Mucosa of descending colon (tissue), 3 donors: ENCODE results near the gene KAT6B. TPM values are rescaled to one million over a fixed set of nuclear protein-coding genes. Genes with fewer than 3 reads are reported as not detected.

Experiments
- ATAC-seq: fragments of 200-7000 bp; cut with Tn5 transposase; one replicate; pipeline ENCODE4 v1.9.1; 2020; ENCODE audit warnings: mild to moderate bottlenecking, moderate library complexity
- DNase-seq, 3 donors: peaks; one replicate each; pipeline ENCODE4 v3.0.0-alpha.2; 2020
- H3K36me3 ChIP-seq: fragments of 200-600 bp; one replicate; pipeline ENCODE4 v1.8.0; 2021; ENCODE audit warnings: low read depth, mild to moderate bottlenecking
- H3K4me1 ChIP-seq: fragments of 200-600 bp; one replicate; pipeline ENCODE4 v1.8.0; 2021; ENCODE audit warnings: low read depth, mild to moderate bottlenecking
- H3K4me3 ChIP-seq: fragments of 200-600 bp; one replicate; pipeline ENCODE4 v1.8.0; 2021; ENCODE audit warnings: mild to moderate bottlenecking
- H3K9me3 ChIP-seq: fragments of 200-600 bp; one replicate; pipeline ENCODE4 v1.8.0; 2021; ENCODE audit warnings: mild to moderate bottlenecking
- intact Hi-C, 2 donors: fragments of 100-400 bp; cut with DNase I in 1 of 2; cut with micrococcal nuclease in 1 of 2; formaldehyde crosslinking; loops; one replicate each; pipeline versions ENCODE4 v1.11.0 to v1.11.1; 2022; cut with DNase I, micrococcal nuclease
- total RNA-seq, 3 donors: library from RNA; stranded (reverse); fragmentation: NEBNext Ultra II Directional in 2 of 3; extraction: Animal tissue kit (Norgen Biotek cat#: 25700) in 2 of 3; gene quantifications; one replicate each; pipeline versions ENCODE4 v1.2.1 to v1.2.4, GENCODE V29; 2021 to 2023
- TF ChIP-seq, protein P1 (sequence below): fragments of 200-600 bp; IDR thresholded peaks from one replicate; pipeline ENCODE4 v1.8.0; 2022; ENCODE audit warnings: antibody characterized with exemption, mild to moderate bottlenecking
- donor health status: DM: no; HTN: no; CAD: no; lungs with moderate emphysema.
- donor health status: DM: no; HTN: no; CAD: no.
- donor health status: DM: no; HTN: yes; CAD: no.

The KAT6B gene
- total RNA-seq, 3 donors from 2014 or later = 29.5 to 60.5 (median 39.3) TPM

- peak; percentile 44 to 77 (median 73) for DNase-seq
- no peak for ATAC-seq
- Histone ChIP-seq H3K9me3 (no peaks in the 10 kb centered on the region), H3K36me3 (peaks cover 4% of the 10 kb centered on the region), H3K4me3 (peak overlapping the region; percentile 57), H3K4me1 (peaks cover 12% of the 10 kb centered on the region)
- TF ChIP-seq, protein P1, sequence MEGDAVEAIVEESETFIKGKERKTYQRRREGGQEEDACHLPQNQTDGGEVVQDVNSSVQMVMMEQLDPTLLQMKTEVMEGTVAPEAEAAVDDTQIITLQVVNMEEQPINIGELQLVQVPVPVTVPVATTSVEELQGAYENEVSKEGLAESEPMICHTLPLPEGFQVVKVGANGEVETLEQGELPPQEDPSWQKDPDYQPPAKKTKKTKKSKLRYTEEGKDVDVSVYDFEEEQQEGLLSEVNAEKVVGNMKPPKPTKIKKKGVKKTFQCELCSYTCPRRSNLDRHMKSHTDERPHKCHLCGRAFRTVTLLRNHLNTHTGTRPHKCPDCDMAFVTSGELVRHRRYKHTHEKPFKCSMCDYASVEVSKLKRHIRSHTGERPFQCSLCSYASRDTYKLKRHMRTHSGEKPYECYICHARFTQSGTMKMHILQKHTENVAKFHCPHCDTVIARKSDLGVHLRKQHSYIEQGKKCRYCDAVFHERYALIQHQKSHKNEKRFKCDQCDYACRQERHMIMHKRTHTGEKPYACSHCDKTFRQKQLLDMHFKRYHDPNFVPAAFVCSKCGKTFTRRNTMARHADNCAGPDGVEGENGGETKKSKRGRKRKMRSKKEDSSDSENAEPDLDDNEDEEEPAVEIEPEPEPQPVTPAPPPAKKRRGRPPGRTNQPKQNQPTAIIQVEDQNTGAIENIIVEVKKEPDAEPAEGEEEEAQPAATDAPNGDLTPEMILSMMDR = no peak
- intact Hi-C loops = no loop called here
These were observed 1.5 kb upstream of the KAT6B start for GRCh38 chr10:74824900-74825370.

DNA sequence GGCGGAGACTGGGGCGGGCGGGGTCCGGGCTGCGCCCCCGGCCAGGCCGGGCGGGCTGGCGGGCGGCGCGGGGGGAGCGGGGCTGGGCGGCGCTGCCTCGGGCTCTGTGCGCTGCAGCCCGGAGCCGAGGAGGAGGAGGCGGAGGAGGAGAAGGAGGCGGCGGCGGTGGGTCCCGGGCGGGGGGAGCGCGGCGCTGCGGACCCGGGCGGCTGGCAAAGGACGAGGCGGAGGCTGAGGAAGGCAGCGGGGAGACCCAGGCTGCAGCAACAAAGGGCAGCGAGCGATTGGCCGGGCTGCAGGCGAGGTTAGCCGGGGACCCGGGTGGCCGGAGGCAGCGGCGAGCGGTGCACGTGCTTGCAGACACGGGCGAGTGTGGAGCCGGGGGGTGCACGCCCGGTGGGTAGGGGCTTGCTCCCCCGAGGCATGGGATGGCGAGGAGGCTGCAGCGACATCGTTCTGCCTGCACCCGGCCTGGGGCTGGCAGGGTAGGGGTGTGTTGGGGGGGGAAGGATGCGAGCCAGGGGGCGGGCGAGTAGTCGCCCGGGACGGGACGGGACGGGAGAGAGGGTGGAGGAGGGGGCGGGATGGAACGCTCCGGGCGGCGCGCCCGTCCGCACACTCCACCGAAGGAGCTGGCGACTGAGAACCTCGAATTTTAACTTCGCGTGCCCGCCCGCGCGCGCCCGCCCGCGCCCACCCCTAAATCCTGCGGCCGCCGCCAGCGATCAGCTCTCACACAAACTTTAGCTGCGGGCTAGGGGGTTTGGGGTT, 844 bp upstream of the KAT6B start:
- Histone ChIP-seq H3K4me3 (peak overlapping the region; percentile 57), H3K4me1 (peaks cover 12% of the 10 kb centered on the region), H3K9me3 (no peaks in the 10 kb centered on the region), H3K36me3 (peaks cover 4% of the 10 kb centered on the region)
- TF ChIP-seq, protein P1 = no peak
- DNase-seq (peak in 1 of 3 donors; percentile 54), ATAC-seq (peak; percentile 40)
- intact Hi-C loops = no loop called here

- H3K36me3 ChIP-seq = peaks cover 4% of the 10 kb centered on the region
- peaks cover 25% of the 10 kb centered on the region for H3K4me1 ChIP-seq
- TF ChIP-seq, protein P1 = no peak
- peak overlapping the region; percentile 6 for H3K4me3 ChIP-seq
- H3K9me3 ChIP-seq = no peaks in the 10 kb centered on the region
- intact Hi-C loops = no loop called here
- DNase-seq = no peak
- no peak for ATAC-seq
These were observed 643 bp downstream of the KAT6B start for GRCh38 chr10:74827045-74827441.

- DNase-seq = no peak
- TF ChIP-seq, protein P1 = no peak
- ATAC-seq = no peak
- H3K4me1 ChIP-seq = peaks cover 24% of the 10 kb centered on the region
- H3K36me3 ChIP-seq = peaks cover 4% of the 10 kb centered on the region
- H3K9me3 ChIP-seq = no peaks in the 10 kb centered on the region
- intact Hi-C loops = no loop called here
- no peak overlapping the region for H3K4me3 ChIP-seq
These were observed 1.3 kb downstream of the KAT6B start for GRCh38 chr10:74827694-74828093.

DNA sequence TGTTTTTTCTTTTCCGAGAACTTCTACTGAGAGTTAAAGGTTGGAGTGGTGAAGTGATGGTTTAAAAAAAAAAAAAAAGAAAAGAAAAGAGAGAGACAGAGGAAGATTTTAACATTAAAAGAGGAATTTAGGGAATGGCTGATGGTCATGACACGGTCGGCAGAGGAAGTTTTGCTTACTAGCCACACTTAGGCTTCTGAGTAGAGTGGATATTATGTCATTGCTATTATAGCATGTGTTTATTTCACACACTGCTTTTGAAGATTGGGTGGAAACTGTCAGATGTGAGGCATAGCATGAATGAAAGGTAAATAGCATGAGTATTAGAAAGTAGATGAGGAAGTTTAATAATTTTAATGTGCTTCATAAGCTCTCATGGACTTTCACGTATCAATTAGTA, 2.5 kb downstream of the KAT6B start:
- no peak for ATAC-seq
- H3K9me3 ChIP-seq = no peaks in the 10 kb centered on the region
- intact Hi-C loops = no loop called here
- DNase-seq = no peak
- H3K36me3 ChIP-seq = peaks cover 4% of the 10 kb centered on the region
- no peak overlapping the region for H3K4me3 ChIP-seq
- TF ChIP-seq, protein P1 = no peak
- peaks cover 19% of the 10 kb centered on the region for H3K4me1 ChIP-seq
